Peyer's patch (tissue), 4 donors: ENCODE measurements around the gene TRAPPC5.

ENCODE experiments used
- CTCF ChIP-seq, 6 experiments: fragments of 450-650 bp in 4 of 6; fragments of 200-600 bp in 2 of 6; sonication (generic) in 1 of 6; IDR thresholded peaks; one replicate each; pipeline ENCODE4 v1.5.1; 2017 to 2019; ENCODE audit warnings: antibody characterized with exemption in 6 of 6, mild to moderate bottlenecking in 3 of 6, moderate library complexity in 1 of 6
- POLR2A ChIP-seq, 2 donors: fragments of 450-650 bp; IDR thresholded peaks; one replicate each; pipeline ENCODE4 v1.5.1; 2017; ENCODE audit warnings: antibody characterized with exemption in 2 of 2, mild to moderate bottlenecking in 2 of 2, moderate library complexity in 2 of 2

- TF ChIP-seq CTCF (IDR thresholded peaks at IDR 0.05) = no peak
- no peak for TF ChIP-seq POLR2A (IDR thresholded peaks at IDR 0.05)
Observed at GRCh38 chr19:7670150-7670783, 10.4 kb upstream of the TRAPPC5 start.
